ENCODE results near the gene CARD9.

Gene CARD9

DNA sequence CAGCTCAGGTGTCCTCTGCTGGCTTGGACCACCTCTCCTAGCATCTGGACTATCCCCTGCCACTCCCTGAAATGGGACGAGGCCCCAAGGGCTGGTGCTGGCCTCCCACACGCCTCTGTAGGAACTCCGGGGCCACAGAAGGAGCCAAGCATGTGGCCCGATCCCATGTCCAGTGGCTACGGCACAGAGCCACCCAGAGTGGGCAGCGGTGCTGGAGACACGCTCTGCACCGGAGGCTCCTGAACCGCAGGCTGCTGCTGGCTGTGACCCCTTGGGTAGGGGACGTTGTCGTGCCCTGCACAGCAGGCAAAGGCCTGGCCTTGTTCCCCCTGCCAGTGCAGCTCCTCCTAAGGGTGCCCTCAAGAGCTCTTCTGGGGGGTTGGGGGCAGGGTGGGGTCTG lies 6.4 kb upstream of the CARD9 start:
- DNase-seq, result no peak

DNA sequence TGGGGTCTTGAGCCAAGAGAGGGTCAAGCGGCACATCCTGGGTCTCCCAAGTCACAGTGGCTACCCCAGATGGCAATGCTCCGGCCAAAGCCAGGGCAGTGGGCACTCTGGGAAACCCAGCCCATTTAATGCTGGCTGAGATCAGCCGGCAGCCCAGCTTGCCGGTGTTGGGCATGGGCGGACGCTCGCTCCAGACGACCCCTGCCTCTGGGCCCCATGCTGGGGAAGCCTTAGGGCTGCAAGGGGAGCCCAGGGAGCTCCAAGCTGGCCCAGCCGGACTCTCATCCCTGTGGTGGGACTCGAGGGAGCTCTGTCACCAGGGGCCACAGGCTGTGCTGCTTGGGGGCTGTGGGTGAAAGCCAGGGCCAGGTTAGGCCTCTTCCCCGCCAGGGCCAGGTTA lies 5.9 kb upstream of the CARD9 start:
- no peak for DNase-seq

DNA sequence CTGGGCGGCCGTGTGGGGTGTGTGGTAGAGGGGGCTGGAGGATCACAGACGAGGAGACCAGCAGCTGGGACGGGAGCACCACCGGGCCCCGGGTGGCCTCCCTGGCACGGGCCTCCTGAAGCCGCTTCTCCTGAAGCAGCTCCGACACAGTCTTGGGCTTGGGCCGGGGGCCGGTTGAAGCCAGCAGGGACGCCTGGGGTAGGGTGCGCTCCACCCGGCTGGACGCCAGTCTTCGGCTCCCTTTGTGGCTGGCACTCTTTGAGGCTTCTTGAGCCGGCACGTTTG lies 5.5 kb upstream of the CARD9 start:
- DNase-seq, result no peak

DNA sequence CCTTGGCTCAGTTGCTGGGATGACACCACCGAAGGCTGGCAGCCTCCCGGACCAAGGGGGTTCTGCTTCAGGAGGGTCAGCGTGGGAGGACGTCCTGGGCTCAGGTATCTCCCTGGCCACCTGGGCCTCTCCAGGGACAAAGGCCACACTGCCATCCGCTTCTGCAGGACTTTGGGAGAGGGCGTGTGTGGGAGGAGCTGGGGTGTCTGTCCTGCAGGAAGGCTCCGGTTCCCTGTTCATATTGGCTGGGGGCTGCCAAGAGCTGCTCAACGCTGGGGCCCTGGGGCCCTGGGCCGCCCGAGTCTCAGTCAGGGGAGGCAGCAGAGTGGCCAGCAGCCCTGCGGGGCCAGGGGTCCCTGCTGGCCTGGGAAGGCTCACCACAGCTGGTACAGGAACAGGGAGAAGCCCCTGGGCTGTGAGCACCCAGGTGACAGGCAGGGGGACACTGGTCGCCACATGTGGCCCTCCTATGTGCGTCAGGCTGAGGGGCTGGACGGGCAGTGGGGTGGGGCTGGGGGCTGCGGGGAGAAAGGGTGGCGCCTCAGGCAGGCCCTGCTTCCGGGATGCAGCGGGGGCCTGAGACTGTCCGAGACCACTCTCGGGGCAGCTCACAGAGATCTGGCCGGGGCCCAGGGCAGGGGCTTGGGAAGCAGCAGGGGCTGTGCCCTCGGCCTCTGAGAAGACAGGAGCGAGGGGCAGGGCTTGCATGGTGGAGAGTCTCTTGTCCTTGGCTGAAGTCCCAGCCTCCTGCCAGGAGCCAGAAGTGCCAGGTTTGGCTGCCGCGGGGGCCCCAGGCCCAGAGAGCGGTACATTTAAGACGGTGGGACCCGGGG lies 4.9 kb upstream of the CARD9 start:
- DNase-seq, result no peak

DNA sequence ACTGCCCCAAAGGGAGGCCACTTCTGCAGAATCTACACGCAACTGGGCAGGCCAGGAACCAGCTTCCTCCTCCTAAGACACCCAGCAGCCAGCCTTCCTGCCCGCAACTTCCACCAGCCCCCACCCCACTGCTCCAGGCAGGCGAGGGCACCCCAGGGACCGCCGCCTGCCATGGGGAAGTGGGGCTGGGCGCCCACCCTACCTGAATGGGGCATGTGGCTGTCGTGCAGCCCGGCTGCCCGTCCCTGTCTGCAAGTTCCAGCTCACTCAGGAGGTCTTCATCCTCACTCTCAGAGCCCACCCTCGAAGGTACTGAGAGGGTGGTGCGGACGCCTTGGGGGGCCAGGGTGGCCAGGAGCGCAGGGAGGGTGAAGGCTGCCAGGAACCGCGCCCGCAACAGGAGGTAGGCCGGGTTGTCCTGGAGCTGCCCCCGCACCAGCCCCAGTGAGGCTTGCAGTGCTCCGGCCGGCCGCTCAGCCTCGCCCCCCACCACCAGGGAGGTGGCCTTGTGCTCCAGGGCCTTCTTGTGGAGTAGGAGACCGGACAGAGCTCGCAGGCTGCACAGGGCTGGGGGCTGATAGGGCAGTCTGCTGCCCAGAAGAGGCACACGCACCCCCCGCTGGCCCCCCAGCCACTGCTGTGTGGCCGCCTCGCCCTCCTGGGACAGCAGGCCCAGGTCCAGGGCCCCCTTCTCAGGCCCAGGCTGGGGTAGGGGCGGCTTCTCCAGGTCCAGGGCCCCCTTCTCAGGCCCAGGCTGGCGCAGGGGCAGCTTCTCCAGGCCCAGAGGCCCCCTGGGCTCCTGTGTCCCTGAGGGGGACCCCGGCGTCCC lies 4.1 kb upstream of the CARD9 start:
- no peak for DNase-seq

DNA sequence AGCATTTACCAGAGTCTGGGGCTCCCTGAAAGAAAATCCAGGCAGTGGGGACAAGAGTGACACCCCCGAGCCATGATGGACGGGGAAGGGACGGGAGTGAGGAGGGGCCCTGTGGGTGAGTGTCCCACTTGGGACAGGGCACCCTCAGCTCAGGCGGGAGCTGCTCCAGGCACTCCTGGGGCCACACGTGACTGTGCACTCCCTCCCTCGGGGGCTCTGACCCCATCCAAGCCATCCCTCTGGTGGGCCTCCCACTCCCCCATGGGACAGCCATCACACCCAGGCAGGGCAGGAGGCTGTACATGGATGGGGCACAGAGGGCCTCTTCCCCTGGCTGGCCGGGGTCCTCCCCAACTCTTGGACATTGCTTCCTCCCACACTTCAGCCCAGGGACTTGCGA lies 3.0 kb upstream of the CARD9 start:
- DNase-seq, result no peak

DNA sequence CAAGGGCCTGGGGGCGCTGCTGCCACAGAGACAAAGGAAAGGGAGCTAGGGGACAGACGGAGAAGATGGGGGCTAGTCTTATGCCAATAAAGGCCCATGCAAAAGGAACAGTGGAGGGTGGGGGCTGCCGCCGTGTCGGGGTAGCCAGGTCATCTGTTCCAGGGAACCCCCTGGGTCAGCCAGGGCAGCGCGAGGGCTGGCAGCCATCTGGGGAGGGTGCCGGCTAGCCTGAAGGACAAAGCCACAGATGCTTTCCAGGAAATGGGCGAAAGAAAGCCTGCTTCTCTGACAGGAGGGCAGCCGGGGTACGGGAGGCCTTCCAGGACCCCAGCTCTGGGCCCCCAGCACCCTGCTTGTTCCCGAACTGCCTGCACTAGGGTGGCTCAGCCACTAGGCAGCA lies 1.6 kb upstream of the CARD9 start:
- DNase-seq, result no peak

DNA sequence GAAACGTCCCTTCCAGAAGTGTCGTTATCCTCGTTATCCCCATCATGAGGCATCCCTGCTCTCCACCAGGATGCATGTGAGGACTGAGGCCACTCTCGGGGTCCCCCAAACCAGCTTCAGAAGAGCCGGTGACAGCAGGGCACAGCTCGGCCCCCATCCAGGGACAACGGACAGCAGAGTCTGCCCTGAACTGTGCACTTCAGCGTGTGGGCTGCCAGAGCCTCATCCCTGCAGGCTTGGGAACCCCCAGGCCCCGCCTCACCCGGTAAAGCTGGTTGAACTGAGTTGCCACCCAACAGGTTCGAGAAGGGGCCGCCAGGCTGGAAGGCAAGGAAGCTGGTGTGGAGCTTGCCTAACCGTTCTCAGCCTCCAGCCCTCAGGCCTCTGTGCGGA lies 710 bp upstream of the CARD9 start:
- no peak for DNase-seq

DNA sequence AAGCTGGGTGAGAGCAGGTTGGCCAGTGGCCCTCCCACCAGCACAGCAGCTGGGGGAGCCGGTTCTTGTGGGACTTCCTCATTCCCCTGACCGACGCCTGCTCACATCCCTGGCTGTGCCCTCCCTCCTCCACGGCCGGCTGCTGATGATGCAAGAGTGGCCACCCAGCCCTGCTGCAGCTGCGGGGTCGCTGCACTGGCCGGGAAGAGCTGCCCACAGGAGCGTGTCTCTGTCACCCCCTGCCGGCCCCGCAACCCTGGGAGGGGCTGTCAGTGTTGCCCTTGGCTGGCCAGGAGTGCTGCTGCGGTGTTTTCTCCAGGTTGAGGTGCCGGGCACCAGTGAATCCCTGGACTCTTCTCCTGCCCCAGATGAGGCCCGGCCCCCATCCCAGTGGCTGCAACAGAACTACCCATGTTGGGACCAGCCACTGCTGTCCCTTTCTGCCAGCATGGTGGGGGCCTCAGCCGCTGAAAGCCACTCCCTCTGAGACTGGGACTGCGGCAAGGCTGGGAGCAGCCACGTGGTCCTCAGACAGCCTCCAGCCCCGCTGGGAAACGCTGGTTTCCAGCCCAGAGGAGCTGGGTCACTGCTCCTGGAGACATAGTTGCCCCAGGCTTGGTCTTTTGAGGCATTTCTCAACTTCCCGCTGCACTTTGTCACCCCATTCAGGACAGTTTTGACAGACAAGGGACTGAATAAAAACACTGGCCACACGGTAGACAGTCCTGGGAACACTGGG lies 739 bp downstream of the CARD9 start:
- DNase-seq, result no peak

DNA sequence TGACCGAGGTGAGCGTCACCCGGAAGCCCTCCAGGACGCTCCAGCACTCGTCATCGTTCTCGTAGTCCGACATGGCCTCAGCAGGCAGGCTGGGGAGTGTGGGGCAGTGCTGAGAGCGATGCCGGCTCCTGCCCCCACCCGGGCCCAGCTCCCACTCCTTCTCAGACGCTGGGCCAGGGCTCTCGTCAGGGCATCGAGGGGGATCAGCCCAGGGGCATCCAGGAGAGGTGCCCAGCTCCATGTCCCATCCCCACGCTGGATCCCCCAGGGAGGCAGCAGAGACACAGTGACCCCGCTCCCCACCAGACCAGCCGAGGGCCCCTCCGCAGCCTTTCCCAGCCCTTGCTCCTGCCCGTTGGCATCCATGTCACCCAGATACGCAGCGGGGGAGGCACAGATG lies 1.5 kb downstream of the CARD9 start:
- DNase-seq, result no peak

DNA sequence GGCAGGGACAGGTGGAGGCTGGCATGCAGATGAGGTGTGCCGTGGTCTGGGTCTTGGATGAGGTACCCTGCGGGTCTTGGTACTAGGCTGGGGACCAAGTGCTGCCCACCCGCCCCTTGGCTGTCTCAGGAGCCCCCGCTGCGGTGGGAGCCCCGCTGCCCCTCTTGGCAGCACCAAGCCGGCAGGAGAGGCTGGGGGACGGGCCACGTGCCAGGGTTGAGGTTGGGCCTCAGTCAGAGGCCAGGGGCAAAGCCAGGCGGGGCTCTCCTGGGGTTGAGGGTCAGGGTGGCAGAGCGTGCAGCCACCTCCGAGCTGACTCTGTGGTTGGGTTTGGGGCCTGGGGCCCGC lies 2.0 kb downstream of the CARD9 start:
- no peak for DNase-seq

DNA sequence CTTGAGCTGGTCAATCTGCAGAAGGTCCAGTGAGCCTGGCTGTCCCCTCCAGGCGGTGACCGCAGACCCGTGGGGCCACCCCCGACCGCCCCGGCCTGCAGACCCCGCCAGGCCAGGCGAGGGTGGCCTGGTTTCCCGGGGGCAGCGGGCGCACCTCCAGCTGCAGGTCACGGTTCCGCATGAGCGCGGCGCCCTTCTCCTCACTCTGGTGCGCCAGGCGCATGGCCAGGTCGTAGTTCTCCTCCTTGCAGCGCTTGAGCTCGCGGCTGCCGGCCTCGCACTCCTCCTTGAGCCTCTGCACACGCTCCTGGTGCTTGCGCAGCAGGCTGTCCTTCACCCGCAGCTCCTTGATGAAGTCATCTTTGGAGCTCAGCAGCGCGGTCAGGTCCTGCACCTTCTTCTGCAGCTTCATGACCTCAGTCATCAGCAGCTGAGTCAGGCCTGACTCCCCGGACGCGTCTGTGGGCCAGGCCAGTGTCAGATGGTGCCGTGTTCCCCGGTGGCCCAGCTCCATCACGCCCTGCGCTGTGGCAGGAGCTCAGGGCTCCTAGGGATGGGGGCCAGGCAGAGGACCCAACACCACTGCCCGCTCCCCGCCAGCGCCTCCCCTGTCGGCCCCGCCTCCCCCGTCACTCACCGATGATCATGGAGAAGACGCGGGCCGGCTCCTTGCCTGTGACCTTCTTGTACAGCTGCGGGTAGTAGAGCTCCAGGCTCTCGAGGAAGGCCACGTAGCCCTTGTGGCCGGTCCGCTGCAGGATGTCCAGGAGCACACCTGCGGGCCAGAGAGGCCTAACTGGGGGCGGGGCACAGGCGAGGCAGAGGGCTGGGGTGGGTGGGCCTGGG lies 2.6 kb downstream of the CARD9 start:
- no peak for DNase-seq

DNA sequence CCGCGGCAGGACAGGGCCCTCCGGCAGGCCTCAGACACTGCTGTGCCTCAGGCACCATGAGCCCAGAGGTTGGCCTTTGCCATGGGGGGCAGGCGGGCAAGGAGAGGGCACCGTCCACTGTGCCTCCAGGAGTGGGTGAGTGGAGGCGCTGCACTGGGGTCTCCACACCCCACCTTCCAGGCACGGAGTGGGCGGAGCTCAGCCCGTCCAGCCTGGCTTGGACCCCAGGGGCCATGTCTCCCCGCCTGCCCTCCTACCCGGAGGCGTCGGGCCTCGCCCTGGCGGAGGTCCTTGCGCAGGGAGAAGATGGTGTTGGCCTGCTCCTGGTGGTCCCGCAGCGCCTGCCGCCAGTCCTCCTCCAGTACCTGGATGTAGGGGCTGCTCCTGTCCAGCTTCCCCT lies 3.4 kb downstream of the CARD9 start:
- no peak for DNase-seq

DNA sequence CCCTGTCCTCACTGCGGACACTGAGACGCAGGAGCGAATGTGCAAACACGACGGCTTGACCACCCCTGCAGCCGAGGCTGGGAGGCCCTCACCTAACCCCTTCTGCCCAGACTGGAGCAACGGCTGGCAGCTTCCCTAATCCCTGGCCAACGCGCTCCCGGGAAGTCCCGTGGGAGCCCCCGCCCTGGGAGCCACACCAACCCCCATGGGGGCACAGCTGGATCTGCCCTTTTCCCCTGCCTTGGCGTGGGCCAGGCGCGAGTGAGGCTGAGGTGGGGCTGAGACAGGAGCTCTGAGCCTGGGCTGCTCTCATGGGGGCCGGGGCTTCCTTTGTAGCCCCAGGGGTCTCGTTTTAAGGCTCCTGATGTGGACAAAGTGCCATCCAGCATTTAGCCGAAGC lies 5.3 kb downstream of the CARD9 start:
- DNase-seq, result no peak

DNA sequence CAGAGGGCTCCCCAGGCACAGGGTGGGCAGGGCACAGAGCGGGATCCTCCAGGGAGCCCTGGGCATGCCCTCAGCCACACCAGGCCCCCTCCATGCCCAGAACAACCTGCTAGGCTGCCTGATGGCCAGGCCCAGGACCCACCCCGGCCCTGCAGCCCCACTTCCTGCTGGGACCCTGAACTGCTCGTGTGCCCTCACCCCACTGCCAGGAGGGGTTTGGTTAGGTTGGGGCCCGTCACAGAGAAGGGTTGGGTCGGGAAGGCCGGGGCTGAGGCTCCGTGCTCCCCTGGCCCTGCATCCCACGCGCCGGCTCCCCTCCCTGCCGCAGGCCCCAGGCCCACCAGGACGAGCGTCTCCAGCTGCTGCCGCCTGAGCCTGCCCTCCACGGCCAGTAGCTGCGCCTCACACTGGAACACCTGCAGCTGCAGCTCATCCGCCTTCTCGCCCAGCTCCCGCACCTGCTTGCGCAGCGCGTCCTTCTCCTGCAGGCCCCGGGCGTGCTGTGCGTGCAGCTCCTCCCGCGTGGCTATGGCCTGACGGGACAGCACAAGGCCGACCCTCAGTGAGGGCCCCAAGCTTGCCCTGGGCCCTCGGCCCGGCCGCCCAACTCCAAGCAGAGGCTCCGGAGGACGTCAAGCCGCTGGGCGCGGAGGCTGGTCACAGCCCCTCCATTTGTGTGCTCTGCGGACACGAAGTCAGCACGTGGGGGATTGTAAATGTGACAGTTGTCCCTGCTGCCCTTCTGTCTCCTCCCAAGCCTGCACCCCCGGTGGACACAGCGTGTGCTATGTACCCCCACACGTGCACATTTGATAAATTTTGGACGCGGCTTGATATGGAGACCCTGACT lies 5.9 kb downstream of the CARD9 start:
- DNase-seq, result no peak

DNA sequence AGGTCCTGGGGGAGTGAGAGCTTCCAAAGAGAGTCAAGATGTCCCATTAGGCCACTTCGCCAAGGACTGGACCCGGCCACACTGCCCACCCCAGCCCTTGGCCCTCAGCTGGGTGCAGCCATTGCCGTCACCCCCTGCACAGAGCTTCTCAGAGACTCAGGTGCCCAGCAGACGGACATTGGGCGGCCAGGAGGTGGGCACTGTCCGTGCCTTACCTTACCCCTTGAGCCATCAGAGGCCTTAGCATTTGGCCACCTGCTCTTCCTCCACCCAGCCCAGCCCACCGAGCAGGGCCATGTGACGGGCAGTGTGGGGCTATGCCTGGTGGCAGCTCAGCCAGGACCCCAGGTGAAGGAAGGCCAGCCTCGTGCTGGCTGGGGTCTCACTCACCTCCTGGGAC lies 6.6 kb downstream of the CARD9 start:
- DNase-seq, result no peak

DNA sequence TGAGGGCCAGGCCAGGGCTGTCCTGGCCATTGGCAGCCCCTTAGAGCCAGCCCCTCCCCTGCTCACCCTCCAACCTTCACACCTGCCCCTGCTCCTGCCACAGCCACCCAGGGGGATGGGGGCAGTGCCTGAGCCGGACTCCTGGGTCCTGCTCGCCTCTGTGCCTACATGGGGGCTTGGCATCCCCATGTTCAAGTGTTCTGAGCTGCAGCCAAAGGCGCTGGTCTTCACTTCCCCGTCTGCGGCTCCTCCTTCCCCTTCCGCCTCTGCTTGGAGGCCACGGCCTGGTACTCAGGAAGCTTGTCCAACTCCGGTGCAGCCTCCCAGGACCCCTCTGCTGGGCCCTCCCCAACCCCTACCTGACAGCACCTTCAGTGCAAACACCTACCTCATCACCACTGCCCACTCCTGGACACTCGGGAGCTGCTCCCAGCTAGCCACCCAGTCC lies 7.7 kb downstream of the CARD9 start:
- no peak for DNase-seq

DNA sequence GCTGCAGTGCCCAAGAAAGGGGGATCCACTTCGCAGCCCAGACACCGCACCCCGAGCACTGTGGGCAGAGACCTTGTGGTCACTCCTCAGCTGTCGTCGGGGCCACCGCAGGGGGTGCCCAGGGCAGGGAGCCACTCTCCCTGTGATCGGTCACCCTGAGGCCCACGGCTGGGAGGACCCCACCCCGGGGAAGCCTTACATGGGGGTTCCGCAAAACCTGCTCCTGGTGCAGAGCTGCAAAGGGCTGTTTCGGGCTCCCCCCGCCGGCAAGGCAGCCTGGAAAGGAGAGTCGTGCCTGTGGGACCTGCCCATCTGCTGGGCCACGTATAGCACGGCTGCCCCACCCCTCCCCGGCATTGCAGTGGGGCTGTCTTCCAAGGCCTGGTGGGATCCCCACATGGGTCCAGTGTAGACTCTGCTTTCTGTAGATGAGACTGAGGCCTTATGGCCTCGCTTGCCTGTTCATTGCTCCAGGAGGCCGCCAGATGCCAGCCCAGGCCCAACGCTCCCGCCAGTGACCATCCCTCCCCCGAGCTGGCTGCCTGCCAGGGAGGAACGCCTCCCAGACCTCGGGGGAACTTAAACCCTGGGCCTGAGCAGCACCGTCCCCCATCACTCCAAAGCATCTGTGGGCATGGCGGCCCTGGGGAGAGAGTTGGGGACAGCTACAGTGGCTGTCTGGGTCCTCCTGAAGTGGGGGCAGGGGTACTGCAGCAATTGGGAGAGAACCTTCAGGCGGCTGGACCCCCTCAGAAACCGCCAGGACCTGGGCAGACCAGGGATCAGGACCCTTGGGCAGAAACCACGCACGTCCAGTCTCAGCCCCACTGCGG lies 8.3 kb downstream of the CARD9 start:
- no peak for DNase-seq

DNA sequence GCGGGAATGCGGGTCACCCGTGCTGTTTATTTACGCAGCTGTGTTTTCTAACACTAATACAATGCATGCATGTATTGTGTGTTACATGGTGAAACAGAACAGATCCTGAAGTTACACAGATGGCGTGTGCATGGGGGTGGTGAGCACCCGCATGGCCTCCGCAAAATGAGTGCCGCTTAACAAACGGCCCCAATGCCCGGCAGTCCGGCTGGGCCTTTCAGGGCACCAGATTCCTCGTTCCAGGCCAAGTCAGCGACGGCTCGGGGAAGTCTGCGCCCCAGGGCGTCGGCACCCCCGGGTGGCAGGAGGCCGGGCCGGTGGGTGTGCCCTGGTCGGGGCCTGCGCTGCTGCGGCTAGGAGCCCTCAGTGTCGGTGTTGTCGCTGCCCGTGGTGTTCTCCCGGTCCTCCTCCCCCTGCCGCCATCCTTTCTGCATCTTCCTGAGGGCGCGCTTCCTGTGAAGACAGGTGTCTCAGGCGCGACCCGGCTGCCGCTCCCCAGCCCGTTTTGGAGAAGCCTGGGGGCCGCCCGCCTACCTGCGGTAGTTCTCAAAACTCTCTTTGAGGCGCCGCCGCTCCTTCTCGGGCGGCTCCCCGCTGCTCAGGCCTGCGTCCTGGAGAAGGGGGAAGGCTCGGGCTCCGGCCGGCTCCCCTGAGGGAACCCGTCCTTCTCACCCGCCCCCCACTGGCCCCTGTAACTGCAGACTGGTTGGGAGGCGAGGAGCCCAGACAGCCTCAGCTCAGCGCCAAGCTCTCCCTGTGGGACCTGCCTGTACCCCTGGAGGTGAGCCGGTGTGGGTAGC lies 9.3 kb downstream of the CARD9 start:
- no peak for DNase-seq

Measured in NCI-H1930 (cell line).